Activated T-cell treated with anti-CD3 and anti-CD28 coated beads, Interleukin-2, amount 50 U/mL, for 4 hours (primary cell): Measurements from ENCODE around the gene SLC22A23. TPM values are rescaled to one million over a fixed set of nuclear protein-coding genes. Genes with fewer than 3 reads are reported as not detected.

ENCODE experiments used
- ATAC-seq, 2 donors: fragments of 200-7000 bp; cut with Tn5 transposase; one replicate each; pipeline ENCODE4 v1.10.0; 2021
- DNase-seq: peaks from one replicate; pipeline ENCODE4 v3.0.0-alpha.2; 2020
- H3K27me3 Mint-ChIP-seq: one replicate; pipeline ENCODE4 v1.8.0; 2021; ENCODE audit warnings: low read depth, mixed read lengths
- H3K36me3 Mint-ChIP-seq: one replicate; pipeline ENCODE4 v1.8.0; 2022; ENCODE audit warnings: mixed read lengths; ENCODE audit not compliant: insufficient read depth
- H3K4me1 Mint-ChIP-seq: one replicate; pipeline ENCODE4 v1.8.0; 2021; ENCODE audit warnings: low read depth, mixed read lengths
- H3K4me3 Mint-ChIP-seq: one replicate; pipeline ENCODE4 v1.8.0; 2021; ENCODE audit warnings: mild to moderate bottlenecking, moderate library complexity, mixed read lengths
- H3K9me3 Mint-ChIP-seq: one replicate; pipeline ENCODE4 v1.8.0; 2021; ENCODE audit warnings: mixed read lengths
- total RNA-seq, 3 donors: library from RNA; stranded (reverse); gene quantifications; one replicate each; pipeline ENCODE4 v1.2.1, GENCODE V29; 2021

The SLC22A23 gene
- total RNA-seq, 3 donors from 2014 or later = 0.50 to 1.2 (median 0.54) TPM

DNA sequence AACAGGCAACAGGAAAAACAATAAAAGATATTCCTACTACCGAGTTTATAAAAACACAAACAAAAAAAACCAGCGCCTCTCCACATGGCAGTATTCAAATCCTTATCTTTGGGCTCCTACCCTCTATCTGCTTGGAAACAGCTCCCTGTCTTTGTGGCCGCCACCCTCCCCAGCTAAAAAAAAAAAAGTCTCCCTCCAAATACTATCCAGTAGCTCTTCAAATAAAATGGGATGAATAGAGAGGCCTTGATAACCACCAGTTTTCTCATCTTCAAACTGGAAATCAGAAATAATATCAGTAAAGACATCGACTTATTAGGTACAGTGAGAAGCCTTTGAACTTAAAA, 101.9 kb downstream of the SLC22A23 start:
- Mint-ChIP-seq H3K4me1 (peaks cover 29% of the 10 kb centered on the region), H3K27me3 (no peaks in the 10 kb centered on the region), H3K36me3 (no peaks in the 10 kb centered on the region), H3K4me3 (no peak overlapping the region), H3K9me3 (no peaks in the 10 kb centered on the region)
- ATAC-seq (no peak), DNase-seq (no peak)

DNA sequence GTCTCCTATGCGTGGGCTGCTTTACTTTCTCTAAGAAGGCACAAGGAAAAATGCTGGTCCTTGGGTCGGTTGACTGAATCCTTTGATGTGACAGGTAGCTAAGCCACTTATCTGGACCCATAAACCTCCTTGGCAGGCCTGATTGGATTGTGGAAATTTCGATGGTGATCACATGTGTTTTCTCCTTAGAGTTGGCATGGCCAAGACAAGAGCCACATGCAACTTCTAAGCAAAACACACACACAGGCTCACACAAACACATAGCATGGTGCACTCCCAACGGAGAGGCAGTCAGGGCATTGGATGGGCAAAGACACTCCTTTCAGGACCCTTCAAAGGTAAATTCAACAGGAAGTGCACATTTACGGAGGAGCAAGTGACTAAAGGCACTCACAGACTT, 102.9 kb downstream of the SLC22A23 start:
- DNase-seq = no peak
- H3K9me3 Mint-ChIP-seq = no peaks in the 10 kb centered on the region
- peaks cover 2% of the 10 kb centered on the region for H3K27me3 Mint-ChIP-seq
- H3K36me3 Mint-ChIP-seq = no peaks in the 10 kb centered on the region
- ATAC-seq = no peak
- peaks cover 27% of the 10 kb centered on the region for H3K4me1 Mint-ChIP-seq
- H3K4me3 Mint-ChIP-seq = no peak overlapping the region

DNA sequence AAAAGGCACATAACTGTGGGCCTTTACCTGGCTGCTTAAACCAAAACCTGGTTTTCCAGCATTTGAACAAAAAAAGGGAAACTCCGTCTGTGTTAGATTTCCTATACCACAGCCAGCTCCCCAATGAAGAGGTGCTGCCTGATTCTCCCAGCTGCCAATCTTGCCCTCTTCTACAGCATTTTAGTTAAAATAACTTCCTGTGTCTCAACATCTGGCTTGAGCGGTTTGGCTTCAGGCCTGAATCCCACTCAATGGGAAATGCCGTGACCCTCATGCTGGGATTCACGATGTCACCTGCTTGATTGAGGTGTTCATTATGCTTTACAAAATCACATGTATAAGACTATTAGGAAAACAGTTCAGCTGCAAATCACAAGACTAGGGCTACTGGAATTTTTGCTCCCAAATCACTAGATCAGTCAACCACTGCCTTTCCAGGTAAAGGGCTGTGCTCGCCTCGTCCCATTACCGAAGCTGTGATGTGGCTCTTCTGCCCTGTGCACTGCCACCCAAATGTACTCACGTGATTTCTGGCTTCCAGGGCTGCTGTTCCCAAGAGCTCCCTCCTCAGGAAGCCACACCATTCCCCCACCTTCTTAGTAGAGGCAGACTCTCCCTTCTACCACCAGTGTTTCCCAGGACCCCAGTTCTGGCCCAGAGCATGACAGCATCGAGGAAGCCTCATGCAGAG, 103.5 kb downstream of the SLC22A23 start:
- Mint-ChIP-seq H3K4me1 (peaks cover 27% of the 10 kb centered on the region), H3K9me3 (no peaks in the 10 kb centered on the region), H3K4me3 (no peak overlapping the region), H3K36me3 (no peaks in the 10 kb centered on the region), H3K27me3 (peaks cover 2% of the 10 kb centered on the region)
- DNase-seq = no peak
- ATAC-seq = no peak

DNA sequence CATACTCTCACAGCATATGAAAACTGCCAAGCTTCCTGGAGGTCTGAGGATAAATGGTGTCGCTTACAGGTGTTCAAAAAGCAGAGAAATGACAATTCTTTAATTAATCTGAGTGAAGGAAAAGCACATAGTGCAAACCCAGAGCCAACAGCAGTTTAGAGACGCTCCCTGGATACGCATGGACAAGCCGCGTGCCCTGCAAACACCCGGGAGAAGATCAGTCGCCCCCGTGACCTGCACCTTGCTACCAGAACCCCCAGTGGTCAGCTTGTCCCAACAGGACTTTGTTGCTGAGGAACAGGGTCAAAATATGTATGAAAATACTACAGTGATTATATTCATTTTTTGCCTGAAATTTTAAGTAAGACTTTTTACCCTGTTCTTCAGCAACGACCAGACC, 104.2 kb downstream of the SLC22A23 start:
- no peak for ATAC-seq
- no peak for DNase-seq
- no peak overlapping the region for H3K4me3 Mint-ChIP-seq
- H3K36me3 Mint-ChIP-seq = no peaks in the 10 kb centered on the region
- no peaks in the 10 kb centered on the region for H3K9me3 Mint-ChIP-seq
- peaks cover 25% of the 10 kb centered on the region for H3K4me1 Mint-ChIP-seq
- H3K27me3 Mint-ChIP-seq = peaks cover 2% of the 10 kb centered on the region

DNA sequence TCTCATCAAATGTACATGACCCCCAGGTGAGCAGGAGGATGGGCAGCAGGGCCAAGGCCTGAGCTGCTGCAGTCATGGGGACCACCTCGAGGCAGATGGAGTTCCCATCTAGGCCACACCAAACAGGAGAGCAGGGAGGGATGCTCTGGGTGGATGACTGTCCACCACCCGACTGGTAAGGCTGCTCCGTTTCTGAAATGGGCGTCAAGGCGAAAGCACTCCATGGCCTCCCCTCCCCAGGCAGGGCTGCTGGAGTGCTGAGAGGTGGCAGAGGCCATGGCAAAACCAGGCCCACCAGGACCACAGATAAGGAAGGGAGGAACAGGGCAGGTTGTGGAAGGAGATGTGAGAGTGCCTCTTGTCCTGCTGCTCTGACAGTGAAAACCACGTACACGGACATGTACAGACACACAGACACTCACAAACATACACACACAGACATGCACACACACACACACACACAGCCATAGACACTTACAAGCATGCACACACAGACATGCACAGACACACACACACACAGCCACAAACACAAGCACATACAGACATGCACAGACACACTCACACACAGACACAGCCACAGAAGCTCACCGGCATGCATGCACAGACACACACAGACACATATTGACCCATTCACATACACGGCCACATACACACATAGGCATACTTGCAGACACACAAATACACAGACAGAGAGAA, 104.9 kb downstream of the SLC22A23 start:
- Mint-ChIP-seq H3K4me3 (no peak overlapping the region), H3K9me3 (no peaks in the 10 kb centered on the region), H3K36me3 (no peaks in the 10 kb centered on the region), H3K27me3 (peaks cover 2% of the 10 kb centered on the region), H3K4me1 (peaks cover 25% of the 10 kb centered on the region)
- no peak for ATAC-seq
- DNase-seq = no peak

DNA sequence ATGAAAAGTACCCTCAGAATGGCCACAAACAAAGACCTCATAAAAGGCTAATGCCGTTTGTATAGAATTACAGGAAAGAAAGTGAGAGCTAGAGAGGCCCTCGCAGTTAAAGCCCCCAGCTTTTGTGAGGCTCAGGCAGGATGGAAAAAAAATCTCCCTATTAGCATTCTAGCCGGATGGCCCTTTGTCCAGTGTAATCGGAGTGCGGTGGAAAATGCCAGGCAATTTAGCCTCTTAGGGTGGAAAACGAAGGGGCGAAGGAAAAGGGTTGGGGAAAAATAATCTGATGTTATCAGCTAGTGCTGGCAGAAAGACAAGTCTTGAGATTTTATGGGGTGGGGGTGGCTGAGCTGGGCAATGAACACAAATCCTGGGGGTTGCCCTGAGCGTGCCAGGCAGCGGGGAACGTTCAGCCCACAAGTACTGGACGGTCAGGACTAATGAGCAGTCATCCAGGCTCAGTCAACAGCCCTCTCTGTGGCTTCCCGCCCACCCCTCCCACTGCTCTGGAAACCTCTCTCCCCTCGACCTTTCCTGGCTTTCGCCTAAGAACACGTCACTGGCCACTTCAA, 105.7 kb downstream of the SLC22A23 start:
- no peak for ATAC-seq
- Mint-ChIP-seq H3K27me3 (peaks cover 2% of the 10 kb centered on the region), H3K4me1 (peaks cover 19% of the 10 kb centered on the region), H3K9me3 (no peaks in the 10 kb centered on the region), H3K4me3 (no peak overlapping the region), H3K36me3 (no peaks in the 10 kb centered on the region)
- DNase-seq = no peak

DNA sequence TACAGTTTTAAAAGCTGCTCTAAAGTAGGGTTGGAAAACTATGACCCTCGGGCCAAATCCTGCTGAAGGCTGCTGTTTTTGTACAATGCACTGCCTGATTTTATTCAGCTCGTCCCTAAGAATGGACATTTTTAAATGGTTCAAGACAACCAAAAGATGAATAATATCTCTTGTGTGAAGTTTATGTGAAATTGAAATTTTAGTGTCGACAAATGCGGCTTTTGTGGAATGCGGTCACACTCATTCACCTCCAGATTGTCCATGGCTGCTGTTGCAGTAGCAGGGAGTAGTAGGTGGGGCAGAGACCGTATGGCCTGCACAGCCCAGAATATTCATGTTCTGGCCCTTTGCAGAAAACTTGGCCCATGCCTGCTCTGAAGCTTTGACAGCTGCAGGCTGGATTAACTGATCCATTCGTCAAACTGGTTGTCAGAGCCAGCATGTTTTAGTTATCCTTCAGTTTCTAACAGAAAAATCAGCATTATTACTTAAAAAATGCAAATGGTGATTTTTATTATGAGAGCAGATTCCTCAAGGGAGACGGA, 106.5 kb downstream of the SLC22A23 start:
- Mint-ChIP-seq H3K27me3 (peaks cover 2% of the 10 kb centered on the region), H3K4me3 (no peak overlapping the region), H3K4me1 (peaks cover 12% of the 10 kb centered on the region), H3K36me3 (no peaks in the 10 kb centered on the region), H3K9me3 (no peaks in the 10 kb centered on the region)
- no peak for ATAC-seq
- no peak for DNase-seq

DNA sequence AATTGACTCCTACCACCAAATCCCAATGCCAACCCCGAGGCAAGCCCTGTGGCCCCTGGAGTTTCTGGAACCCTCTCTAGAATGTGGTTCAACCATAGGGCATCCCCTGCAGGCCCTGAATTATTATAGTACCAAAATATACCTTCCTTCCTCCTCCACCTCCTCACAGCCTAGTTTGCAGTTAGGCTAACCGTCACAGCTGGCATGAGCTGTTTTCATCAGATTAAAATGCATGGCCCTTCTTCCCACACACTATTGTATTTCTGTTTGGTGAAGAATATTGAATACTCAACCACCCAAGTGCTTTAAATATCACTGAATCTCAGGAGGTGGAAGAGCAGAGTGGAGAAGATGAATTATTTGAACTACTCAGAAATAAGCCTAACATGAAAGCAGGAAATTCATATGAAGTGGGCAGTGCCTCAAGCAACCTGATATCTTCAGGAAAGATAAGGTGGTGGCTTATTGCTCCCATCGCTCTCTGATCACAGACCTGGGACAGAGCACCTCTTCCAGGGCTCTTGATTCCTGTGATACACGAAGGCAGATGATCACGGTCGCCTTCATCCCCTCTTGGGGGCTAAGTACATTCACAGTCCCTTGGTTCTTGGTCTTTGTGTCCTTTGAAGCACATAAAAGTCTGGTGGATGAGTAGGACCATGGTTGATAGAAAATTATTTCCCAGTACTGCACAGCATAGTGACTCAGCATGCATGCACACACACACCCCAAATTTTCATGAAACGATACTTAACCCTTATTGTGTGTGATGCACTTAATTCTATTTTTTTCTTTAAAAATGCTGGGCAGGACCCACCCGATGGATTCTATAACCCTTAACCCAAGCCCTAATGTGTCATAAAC, 107.2 kb downstream of the SLC22A23 start:
- Mint-ChIP-seq H3K4me1 (peaks cover 7% of the 10 kb centered on the region), H3K4me3 (no peak overlapping the region), H3K27me3 (peaks cover 2% of the 10 kb centered on the region), H3K36me3 (no peaks in the 10 kb centered on the region), H3K9me3 (no peaks in the 10 kb centered on the region)
- DNase-seq = no peak
- no peak for ATAC-seq

DNA sequence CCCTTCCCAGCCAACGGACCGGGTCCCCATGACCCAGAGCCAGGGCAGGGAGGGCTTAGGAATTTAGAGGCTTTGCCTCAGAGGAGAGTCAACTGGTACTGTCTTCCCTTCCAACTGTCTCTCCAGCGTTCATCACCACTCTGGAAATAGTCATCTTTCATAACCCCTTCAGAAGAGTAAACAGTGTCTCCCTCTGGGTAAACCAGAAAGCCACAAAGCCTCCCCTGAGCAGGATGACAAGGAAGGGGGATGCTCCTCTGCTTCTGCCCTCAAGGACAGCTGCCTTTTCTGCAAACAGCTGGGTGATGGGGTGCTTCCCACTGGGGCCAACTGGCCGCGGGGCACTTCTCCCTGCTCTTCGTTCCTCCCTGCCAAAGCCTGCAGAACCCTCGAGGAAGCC, 108.0 kb downstream of the SLC22A23 start:
- Mint-ChIP-seq H3K9me3 (no peaks in the 10 kb centered on the region), H3K4me3 (no peak overlapping the region), H3K27me3 (peaks cover 2% of the 10 kb centered on the region), H3K4me1 (peaks cover 5% of the 10 kb centered on the region), H3K36me3 (no peaks in the 10 kb centered on the region)
- no peak for ATAC-seq
- DNase-seq = no peak

DNA sequence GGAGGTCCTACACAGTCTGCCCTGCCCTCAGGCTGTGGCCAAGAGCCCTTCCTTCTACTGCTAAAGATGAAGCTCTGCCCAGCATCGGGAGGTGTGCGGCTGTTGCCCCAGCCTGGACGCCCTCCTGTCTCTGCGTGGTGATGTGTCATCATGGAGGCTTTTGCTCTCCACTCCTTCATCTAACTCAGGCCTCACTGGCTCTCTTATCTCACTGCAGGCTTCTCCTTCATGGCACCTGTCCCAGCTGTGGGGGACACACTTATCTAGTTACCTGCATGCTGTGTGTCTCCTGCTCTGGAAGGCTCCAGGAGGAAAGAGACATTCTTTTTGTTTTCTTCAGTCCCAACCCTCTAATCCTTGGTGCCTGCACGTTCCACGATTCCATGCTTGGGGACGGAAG, 109.0 kb downstream of the SLC22A23 start:
- ATAC-seq (no peak), DNase-seq (no peak)
- Mint-ChIP-seq H3K9me3 (no peaks in the 10 kb centered on the region), H3K4me3 (no peak overlapping the region), H3K4me1 (peaks cover 3% of the 10 kb centered on the region), H3K27me3 (peaks cover 2% of the 10 kb centered on the region), H3K36me3 (no peaks in the 10 kb centered on the region)

DNA sequence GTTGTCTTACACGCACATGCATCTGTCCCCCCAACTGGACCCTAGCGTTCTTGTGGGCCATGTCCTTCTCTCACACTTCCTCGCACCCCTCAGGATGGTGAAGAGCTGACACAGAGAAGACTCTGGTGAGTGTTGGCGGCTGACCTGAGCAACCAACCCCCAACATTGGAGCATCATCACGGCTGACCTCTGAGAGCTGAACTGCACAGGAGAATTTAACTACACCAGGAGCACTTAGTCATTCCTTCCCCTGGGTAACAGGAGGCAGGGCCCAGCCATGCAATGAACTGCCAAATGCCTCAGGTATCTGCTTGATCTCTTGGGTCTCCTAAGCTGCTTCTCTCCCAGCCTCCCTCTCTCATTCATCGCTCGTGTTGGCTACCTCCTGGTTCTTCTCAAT, 109.6 kb downstream of the SLC22A23 start:
- no peaks in the 10 kb centered on the region for H3K9me3 Mint-ChIP-seq
- DNase-seq (no peak), ATAC-seq (no peak)
- H3K36me3 Mint-ChIP-seq = no peaks in the 10 kb centered on the region
- peaks cover 3% of the 10 kb centered on the region for H3K4me1 Mint-ChIP-seq
- H3K4me3 Mint-ChIP-seq = no peak overlapping the region
- peaks cover 2% of the 10 kb centered on the region for H3K27me3 Mint-ChIP-seq

DNA sequence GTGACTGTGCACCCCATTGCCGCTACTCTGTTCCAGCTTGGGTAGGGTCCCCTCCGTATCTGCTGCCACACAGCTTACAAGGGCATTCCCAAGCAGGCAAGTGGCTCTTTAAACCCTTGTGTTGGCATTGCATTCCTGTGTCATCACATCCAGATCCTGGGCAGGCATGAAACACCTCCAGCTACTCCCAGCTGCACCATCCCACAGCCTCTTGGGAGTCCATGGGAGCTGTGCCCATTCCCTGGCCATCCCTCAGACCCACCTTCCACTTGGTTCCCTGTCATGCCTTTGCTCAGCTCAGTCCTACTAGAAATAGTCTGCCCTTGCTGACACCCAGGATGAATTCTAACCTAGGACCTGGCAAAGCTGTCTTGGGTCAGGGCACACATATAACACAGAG, 110.4 kb downstream of the SLC22A23 start:
- peaks cover under 1% of the 10 kb centered on the region for H3K36me3 Mint-ChIP-seq

DNA sequence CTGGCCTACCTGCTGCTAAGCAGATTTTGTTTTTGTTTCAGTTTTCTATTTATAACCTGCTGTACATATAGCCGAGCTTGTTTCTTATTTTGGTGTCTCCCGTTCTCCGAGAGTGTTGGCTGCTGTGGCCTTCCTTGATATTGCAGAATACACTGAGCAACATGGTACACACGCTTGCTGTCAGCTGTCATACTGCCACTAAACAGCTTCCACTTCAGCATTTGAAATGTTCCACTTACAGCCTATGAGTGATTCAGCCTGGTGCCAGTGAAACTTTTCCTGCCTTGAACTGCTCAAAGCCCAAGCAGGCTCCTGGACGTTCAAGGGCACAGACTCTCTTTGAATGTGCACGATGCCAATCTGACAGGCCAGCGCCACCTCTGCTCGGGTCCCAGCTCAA, 111.0 kb downstream of the SLC22A23 start:
- ATAC-seq (no peak), DNase-seq (no peak)
- H3K9me3 Mint-ChIP-seq = no peaks in the 10 kb centered on the region
- peaks cover 3% of the 10 kb centered on the region for H3K27me3 Mint-ChIP-seq
- H3K4me1 Mint-ChIP-seq = peaks cover 3% of the 10 kb centered on the region
- H3K36me3 Mint-ChIP-seq = peaks cover 2% of the 10 kb centered on the region
- no peak overlapping the region for H3K4me3 Mint-ChIP-seq

More for the DNA sequence above, 110.4 kb downstream of the SLC22A23 start:
- Mint-ChIP-seq H3K9me3 (no peaks in the 10 kb centered on the region), H3K27me3 (peaks cover 2% of the 10 kb centered on the region), H3K4me3 (no peak overlapping the region), H3K4me1 (peaks cover 3% of the 10 kb centered on the region)
- no peak for ATAC-seq
- no peak for DNase-seq
